NCI-H1436 treated with DMSO at 0.1 percent for 48 hours (cell line): ENCODE measurements around the gene TIMM23.
"Not testable (repeated sequence)": the region's sequence is repeated elsewhere in the genome, so short reads cannot be mapped to it uniquely, and the experiment has no call there.

Experiments
- DNase-seq: peaks from one replicate; lab custom pipeline; 2025; lab: John Stamatoyannopoulos, UW

TIMM23 gene

DNA sequence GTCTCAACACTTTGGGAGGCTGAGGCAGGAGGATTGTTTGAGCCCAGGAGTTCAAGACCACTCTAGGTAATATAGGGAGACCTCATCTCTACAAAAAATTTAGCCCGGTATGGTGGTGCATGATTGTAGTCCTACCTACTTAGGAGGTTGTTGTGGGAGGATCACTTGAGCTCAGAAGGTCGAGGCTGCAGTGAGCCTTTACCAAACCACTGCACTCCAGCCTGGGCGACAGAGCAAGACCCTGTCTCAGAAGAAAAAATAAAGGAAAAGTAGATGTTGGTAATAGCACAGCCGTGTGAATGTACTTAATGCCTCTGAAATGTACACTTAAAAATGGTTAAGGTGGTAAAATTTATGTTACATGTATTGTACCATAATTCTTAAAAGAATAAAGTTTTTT is 25.3 kb downstream of the TIMM23 start:
- no peak for DNase-seq

DNA sequence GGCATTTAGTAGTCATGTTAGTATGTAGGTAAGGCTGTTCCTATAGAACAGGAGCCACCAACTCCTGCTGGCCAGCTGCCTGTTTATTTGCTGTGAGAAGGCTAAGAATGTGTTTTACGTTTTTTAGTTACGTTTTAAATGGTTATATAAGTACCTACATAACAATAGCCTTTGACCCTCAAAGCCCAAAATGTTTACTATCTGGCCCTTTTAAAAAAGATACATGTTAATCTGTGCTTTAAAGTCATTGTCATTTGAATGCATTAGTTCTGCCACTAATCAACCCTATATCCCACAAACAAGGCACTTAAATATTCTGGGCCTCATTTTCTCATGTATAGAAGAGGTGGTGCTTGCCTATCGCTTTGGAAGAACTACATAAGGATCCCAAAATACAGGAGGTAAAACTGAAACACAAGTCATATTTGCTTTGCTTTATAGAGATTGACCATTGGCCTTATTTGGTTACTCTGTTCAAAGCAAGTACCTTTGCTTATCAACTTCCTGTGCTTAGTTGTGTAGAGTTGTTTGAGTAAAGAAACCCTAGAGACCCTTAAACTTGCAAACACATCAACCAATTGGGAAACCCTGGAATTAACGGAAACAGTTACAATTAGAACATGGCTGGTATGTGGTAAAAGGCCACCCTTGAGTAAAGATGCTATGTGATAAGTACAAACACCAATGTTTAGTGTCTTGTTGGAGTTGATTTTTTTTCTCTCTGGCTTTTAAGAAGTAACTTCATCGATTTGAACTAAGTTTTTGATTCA is 25.9 kb downstream of the TIMM23 start:
- no peak for DNase-seq

- DNase-seq = not testable (repeated sequence)
Observed at GRCh38 chr10:45999955-46000354, 27.7 kb downstream of the TIMM23 start.

DNA sequence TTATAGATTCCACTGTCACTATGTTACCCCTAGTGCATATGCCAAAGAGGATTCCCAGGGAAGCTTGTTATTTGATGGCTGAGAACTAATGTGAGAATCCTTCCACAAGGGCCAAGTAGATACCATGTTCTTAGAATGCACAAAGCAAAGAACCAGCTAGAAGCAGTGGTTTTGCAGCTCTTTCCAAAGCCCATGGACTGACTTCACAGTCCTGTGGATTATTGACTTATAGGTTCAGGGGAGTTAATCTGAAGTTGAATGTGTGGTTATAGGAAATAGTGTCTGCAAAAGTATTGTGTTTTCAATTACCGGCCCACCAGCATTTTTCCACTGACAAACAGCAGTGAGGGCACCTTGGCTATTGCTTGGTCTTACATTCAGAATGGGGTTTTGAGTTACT is 28.2 kb downstream of the TIMM23 start:
- no peak for DNase-seq

GRCh38 chr10:46001187-46001756 is 29.0 kb downstream of the TIMM23 start:
- DNase-seq = no peak

DNA sequence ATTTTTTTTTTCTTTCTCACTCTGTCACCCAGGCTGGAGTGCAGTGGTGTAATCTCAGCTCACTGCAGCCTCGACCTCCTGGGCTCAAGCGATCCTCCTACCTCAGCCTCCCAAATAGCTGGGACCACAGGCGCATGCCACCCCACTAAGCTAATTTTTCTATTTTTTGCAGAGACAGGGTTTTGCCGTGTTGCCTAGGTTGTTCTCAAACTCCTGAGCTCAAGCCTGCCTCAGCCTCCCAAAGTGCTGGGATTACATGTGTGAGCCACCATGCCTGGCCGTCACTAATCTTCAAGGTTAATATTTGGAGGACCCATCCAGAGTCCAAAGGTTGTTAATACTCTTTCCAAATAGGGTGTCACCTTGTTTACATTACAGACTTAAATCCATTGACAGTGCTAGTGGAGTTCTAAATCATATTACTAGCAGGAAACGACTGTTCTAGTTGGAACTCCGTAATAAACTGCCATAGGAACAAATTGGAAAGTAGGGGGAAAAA is 29.9 kb downstream of the TIMM23 start:
- DNase-seq = not testable (repeated sequence)

DNA sequence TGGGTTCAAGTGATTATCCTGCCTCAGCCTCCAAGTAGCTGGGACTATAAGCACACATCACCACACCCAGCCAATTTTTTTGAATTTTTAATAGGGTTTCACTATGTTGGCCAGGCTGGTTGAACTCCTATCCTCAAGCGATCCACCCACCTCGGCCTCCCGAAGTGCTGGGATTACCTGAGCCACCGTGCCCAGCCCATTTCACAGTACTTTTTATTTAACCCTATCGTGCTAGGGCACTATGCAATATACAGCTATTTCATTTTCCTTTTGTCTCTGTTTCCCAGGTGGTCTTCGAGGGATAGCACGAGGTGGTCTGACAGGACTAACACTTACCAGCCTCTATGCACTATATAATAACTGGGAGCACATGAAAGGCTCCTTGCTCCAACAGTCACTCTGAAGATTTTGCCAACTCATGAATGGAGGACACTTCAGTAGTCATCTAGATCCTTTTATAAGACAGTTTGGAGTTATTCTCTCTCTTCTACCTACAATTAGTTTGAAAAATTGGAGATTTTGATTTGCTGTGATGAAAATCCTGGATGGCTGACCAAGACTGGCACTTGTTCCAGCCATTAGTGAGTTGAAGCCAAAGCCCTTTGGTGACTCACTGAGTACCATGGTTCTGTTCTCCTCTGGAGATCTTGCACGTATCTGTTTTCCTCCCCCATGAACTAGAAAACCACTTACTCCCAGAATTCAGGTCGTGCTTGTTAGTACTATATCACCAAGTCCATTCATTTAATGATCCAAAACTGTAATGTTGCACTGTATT is 30.8 kb downstream of the TIMM23 start:
- DNase-seq = no peak

DNA sequence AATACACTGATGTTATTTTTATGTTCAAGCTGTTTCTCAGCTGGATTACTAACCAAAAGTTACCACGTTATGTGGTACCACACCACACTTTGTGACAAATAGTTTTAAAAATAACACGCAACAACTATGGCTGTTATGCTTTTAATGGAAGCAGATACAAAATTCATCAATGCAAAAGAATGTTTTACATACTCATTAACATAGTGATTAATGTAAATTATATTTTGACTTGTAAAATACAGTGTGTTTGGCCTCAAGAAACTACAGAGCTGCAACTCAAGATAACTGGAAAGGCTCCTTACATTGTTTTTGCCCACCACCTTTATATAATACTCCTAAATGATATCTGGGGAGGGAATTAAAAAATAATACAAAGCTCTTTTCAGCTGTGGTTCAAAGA is 32.7 kb downstream of the TIMM23 start:
- DNase-seq = no peak

DNA sequence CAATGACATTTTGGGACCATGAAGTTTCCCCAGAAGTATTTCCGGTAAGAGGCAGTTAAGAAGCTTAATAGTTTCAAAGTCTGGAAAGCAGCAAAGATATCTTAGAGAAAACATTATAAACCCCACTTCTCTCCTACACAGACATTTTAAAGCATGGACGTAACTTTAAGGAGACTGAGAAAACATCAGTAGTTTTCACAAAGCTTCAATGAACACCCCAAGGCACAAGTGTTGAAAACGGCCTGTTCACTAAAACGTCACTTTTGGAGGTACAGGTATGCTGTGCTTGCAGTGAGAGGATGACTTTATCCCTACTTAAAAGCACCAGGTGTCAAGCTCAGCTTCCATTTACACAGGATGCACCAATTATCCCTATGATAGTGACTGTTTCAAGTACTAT is 33.1 kb downstream of the TIMM23 start:
- no peak for DNase-seq

GRCh38 chr10:46006219-46006618 is 33.9 kb downstream of the TIMM23 start:
- DNase-seq = no peak

DNA sequence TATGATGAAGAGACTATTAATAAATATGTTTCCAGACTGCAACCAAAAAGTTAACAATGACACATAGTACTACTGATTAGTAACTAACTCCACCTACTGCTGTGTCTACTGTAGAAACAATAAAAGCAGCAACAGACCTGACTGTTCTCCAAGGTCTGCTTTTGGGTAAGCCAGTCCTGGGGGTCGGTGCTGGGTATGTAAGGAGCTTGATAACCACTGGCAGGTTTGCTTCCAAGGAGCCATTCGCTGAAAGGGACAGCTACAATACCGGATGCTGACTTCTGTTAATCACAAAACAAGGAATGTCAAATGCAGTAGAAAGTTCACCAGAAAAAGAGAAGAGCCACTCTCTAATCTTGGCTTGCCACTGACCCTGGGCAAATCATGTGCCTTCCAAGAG is 40.5 kb downstream of the TIMM23 start:
- DNase-seq = no peak

DNA sequence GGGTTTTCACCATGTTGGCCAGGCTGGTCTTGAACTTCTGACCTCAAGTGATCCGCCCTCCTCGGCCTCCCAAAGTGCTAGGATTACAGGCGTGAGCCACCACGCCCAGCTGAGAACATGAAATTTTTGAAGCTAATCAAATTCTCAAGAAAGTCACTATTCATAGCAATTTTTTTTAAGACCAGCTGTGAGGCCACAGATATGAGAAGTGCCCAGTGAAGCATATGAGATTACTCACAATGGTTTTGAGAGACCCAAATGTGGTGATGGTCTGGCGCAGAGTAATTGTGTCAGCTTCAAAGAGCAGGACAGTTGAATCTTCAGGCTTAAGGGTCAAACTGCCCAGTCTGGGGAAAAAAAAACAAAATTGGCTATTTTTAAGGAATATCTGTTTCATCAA is 41.9 kb downstream of the TIMM23 start:
- DNase-seq = no peak

GRCh38 chr10:46014683-46015405 is 42.6 kb downstream of the TIMM23 start:
- DNase-seq = no peak

GRCh38 chr10:46016190-46016589 is 43.9 kb downstream of the TIMM23 start:
- no peak for DNase-seq

GRCh38 chr10:46016811-46017210 is 44.5 kb downstream of the TIMM23 start:
- no peak for DNase-seq

DNA sequence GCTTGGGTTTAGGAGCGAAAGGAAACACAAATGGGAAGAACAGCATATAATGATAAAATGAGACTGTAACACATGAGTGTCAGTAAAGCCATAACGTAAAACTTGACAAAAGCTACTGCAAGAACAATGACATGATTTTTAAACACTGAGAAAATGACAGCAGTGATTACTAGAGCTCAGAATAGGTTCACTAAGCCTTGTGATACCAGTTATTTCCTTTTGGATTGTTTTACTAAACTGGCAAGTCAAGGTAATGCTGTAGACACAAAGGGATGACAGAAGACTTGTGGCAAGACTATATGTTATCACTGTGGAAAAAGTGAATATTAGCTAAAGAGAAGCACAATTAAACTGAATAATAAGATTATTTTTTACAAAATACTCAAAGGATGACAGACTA is 45.4 kb downstream of the TIMM23 start:
- no peak for DNase-seq

GRCh38 chr10:46018453-46019176 is 46.3 kb downstream of the TIMM23 start:
- no peak for DNase-seq

DNA sequence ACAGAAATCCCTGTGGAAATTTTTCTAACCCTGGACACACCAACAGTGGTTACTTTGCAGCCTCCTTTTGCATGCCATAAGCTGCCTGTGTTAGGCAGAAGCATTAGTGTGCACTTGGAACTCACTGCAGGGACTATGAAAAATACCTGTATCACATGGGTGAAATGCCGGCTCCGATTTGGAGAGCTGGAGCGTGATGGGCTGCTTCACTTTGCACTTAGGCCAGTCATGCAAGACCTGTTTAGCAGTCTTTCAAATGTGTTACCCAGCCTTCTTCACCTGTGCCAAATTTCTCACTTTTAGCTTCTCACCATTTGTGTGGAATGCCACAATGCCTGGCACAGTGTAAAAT is 46.9 kb downstream of the TIMM23 start:
- no peak for DNase-seq

GRCh38 chr10:46019569-46020343 is 47.5 kb downstream of the TIMM23 start:
- no peak for DNase-seq

- no peak for DNase-seq
Observed at GRCh38 chr10:46020344-46020657, 48.0 kb downstream of the TIMM23 start.
